Globus pallidus (tissue), 1 donor: ENCODE results near the gene SPOP.

Experiments
- DNase-seq: peaks from one replicate; pipeline ENCODE4 v3.0.0-alpha.2; 2015; ENCODE audit warnings: low spot score

The SPOP gene

GRCh38 chr17:49585422-49586027 lies 92.4 kb downstream of the SPOP start:
- no peak for DNase-seq

DNA sequence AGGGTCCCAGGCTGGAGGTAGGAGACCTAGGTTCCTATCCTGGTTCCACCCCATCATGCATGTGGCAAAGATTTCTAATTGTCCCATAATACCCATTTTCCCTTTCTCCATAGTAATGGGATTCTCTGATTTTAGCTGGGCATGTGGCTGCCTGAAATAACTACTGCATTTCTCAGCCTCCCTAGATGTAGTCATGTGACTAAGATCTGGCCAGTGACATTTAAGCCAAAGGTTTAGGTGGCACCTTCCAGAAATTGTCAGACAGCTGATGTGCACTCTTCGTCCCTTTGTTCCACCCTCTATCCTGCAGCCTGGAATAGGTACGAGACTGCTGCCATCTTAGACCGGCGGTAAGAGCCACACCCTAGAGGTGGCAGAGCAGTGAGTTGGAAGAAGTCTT lies 94.0 kb downstream of the SPOP start:
- DNase-seq: no peak

GRCh38 chr17:49583226-49583625 lies 94.7 kb downstream of the SPOP start:
- DNase-seq: no peak

DNA sequence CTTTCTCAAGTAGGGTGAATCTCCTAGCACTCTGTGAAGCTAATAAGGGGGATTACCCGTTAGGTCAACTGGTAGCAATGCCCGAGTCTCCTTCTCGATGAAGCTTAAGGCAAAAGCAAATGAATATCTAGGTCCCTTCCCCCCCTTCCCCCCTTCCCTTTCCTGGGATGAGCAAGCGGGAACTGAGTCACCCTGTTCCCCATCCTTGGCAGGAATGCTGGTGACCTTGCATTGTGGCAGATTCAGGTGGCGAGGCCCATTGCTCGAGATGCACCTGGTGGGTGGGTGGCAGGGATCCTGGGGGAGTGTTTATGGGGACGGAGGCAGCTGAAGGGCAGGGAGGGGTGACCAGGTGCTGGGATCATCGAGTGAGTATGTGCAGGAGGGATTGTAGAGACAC lies 95.1 kb downstream of the SPOP start:
- no peak for DNase-seq

DNA sequence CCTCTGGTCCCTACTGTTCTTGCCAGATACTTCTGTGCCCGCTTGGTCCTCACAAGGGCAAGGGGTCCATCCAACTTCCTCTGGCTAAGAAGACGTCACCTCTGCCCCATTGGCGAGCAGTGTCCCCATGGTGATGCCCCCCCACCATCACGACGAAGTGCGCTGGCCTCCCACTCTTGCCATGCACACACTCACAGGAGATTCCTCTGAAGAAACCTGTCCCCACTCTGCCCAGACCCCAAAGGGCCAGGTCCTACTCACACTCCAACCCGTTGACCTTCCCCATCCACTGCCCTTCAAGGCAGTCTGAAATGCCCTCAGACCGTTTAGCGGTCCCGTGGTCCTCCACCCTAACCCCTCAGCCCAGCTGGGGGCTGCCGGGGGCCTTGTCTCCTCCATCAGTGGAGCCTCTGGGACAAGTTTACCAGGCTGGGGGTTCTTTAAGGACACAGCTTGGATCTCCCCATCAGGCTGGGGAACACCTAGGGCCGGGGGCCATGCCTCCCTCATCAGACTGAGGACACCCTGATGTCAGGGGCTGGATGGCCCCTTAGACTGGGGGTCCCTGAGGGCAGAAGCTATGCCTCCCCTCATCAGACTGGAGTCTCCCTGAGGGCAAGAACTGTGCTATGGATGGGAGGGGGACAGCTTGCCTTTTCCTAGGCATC lies 95.7 kb downstream of the SPOP start:
- no peak for DNase-seq

DNA sequence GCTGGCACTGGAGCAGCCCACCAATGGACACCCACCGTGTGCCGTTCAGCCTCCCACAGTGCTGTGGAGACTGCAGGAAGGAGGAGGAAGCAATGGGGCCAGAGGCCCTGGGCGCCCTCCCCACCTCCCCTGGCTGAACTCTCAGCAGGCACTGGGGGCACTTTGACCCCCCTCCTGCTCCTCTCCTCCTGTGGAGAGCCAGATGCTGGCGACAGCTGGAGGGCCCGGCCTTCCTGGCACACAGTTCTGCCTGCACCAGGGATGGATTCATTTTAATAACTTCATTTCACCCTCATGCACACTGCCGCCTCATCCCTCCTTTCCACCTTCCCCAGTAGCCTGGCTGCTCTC lies 96.3 kb downstream of the SPOP start:
- DNase-seq: no peak

- no peak for DNase-seq
Observed at GRCh38 chr17:49580981-49581647, 96.8 kb downstream of the SPOP start.

- no peak for DNase-seq
Observed at GRCh38 chr17:49580055-49580721, 97.7 kb downstream of the SPOP start.

GRCh38 chr17:49579522-49579921 lies 98.4 kb downstream of the SPOP start:
- no peak for DNase-seq

DNA sequence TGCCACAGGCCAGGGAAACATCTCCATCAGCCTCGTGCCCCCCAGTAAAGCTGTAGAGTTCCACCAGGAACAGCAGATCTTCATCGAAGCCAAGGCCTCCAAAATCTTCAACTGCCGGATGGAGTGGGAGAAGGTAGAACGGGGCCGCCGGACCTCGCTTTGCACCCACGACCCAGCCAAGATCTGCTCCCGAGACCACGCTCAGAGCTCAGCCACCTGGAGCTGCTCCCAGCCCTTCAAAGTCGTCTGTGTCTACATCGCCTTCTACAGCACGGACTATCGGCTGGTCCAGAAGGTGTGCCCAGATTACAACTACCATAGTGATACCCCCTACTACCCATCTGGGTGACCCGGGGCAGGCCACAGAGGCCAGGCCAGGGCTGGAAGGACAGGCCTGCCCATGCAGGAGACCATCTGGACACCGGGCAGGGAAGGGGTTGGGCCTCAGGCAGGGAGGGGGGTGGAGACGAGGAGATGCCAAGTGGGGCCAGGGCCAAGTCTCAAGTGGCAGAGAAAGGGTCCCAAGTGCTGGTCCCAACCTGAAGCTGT lies 98.9 kb downstream of the SPOP start:
- DNase-seq: no peak

- DNase-seq: no peak
Observed at GRCh38 chr17:49578414-49578813, 99.5 kb downstream of the SPOP start.

GRCh38 chr17:49577963-49578362 lies 99.9 kb downstream of the SPOP start:
- no peak for DNase-seq

DNA sequence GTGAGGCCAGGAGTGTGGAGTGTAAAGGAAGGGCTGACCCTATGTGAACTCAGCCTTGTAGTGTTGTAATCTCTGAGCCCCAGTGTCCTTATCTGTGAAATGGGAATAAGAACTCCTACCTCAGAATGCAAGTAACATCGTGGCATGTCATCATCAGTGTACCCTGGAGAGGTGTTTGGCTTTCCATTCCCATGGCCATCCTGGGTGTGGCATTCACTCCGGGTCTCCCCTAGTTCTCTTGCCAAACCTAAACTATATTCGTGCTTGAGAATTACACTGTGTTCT lies 100.3 kb downstream of the SPOP start:
- DNase-seq: no peak

GRCh38 chr17:49576917-49577649 lies 100.8 kb downstream of the SPOP start:
- DNase-seq: no peak

- DNase-seq: no peak
Observed at GRCh38 chr17:49576088-49576916, 101.6 kb downstream of the SPOP start.

GRCh38 chr17:49575679-49576087 lies 102.2 kb downstream of the SPOP start, which contains the start of gene NXPH3:
Gene NXPH3, plus strand, starts transcription at chr17:49575871. Its CDS starts 349 bp downstream, at chr17:49576220.
- no peak for DNase-seq

- no peak for DNase-seq
Observed at GRCh38 chr17:49574945-49575678, 102.8 kb downstream of the SPOP start.

DNA sequence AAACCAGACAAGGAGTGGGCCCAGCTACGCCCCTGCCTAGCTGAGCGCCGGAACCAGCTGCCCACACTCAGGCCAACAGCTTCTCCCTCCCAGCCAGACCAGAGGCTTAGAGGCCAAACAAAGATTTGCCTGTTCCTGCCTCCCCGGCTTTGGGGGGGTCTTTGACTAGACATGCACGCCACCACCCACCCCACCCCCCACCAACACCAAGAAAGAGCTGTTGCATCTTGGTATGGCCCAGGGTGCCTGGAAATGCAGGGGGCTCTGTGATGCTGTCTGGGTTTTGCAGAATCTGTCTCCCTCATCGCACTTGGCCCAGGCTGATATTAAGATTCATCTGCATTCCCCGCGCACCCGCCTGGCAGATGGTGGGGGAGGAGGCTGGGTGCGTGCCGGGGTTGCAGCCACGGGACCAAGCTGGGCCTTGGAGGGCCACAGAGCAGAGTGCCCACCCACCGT lies 103.5 kb downstream of the SPOP start:
- peak; percentile 46 for DNase-seq

DNA sequence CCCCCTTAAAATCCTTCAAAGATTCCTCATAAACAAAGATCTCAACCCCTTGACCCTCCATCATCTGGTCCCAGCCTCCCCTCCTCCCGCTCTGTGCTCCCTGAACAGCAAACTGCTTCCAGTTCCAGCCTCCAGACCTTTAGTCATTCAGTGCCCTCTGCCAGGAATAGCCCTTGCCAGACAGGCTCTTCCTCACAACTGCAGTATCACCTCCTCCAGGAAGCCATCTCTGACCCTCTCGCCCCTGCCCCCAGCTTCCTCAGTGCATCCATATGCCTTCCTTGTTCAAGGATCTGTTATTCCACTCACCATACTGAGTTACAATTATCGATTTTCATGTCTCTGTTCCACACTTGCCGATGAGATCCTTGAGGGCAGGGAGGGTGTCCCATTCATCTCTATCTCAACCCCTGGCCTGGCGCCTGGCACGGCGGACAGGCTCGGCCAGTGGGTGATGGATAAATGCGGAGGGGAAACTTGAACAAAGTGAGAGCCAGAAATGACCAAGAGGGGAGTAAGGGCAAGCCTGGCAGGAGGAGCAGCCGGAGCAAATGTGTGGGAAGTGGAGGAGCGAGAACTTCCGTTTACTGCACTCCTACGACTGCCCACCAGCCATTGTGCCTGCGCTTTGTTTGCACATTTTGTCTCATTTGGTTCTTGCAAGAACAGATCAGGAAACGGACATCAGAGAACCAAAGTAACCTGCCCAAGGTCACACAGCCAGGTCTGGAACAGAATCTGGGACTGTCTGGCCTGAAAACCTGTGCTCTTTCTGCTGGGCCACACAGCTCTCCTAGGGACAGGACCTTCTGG lies 104.2 kb downstream of the SPOP start:
- DNase-seq: no peak
